Endothelial cell of umbilical vein (primary cell): ENCODE measurements around the gene F2RL1. TPM values are rescaled to one million over a fixed set of nuclear protein-coding genes. Genes with fewer than 3 reads are reported as not detected.
A peak's percentile ranks its signal among the peaks of the same experiment; 100 is the strongest.
"Not testable (repeated sequence)": the region's sequence is repeated elsewhere in the genome, so short reads cannot be mapped to it uniquely, and the experiment has no call there.

ENCODE experiments used
- BruUV-seq: library from RNA; stranded (reverse); fragments of 400-500 nt; replicated peaks from 2 replicates; lab custom pipeline; 2021; lab: Mats Ljungman, UMichigan
- CTCF ChIA-PET: fragments of 300-600, 350-600 bp; sonication (Branson Sonifier 250); formaldehyde crosslinking; loops from one replicate; lab custom pipeline; 2021; ENCODE audit warnings: antibody characterized with exemption, inconsistent platforms; lab: Charles Lee
- POLR2A ChIA-PET: fragments of 300-600, 350-600 bp; sonication (Branson Sonifier 250); formaldehyde crosslinking; loops from one replicate; lab custom pipeline; 2021; ENCODE audit warnings: antibody characterized with exemption, inconsistent platforms; lab: Charles Lee
- DNase-seq: peaks from one replicate; pipeline ENCODE4 v3.0.0-alpha.2; 2011; ENCODE audit warnings: low read depth, low spot score
- FAIRE-seq: peaks from 2 replicates; lab custom pipeline; 2011; peaks lifted over from hg19 to GRCh38; lab: Jason Lieb, UNC
- H2AFZ ChIP-seq: 2 replicates; pipeline ENCODE4 v1.6.0; 2012; ENCODE audit warnings: low read depth, low read length, control low read depth, inconsistent platforms
- H3K27ac ChIP-seq: 2 replicates; pipeline ENCODE4 v1.5.1; 2011; ENCODE audit warnings: low read depth, mild to moderate bottlenecking, control low read depth, low read length, moderate library complexity; ENCODE audit not compliant: insufficient read depth
- H3K27me3 ChIP-seq, 2 experiments: 2 replicates each; pipeline versions ENCODE4 v1.6.0 to v1.6.1; 2011; ENCODE audit warnings: low read length in 2 of 2, mixed read lengths in 1 of 2; ENCODE audit not compliant: control insufficient read depth in 2 of 2, insufficient read depth in 2 of 2
- H3K36me3 ChIP-seq, 2 experiments: 2 replicates in 1 of 2; 3 replicates in 1 of 2; pipeline ENCODE4 v1.5.1; 2011; ENCODE audit warnings: low read length in 2 of 2, mild to moderate bottlenecking in 1 of 2, moderate library complexity in 1 of 2; ENCODE audit not compliant: control insufficient read depth in 2 of 2, insufficient read depth in 2 of 2; ENCODE audit errors: extremely low read depth in 1 of 2
- H3K4me1 ChIP-seq: 3 replicates; pipeline ENCODE4 v1.5.1; 2011; ENCODE audit warnings: mild to moderate bottlenecking, low read length; ENCODE audit not compliant: control insufficient read depth, insufficient read depth; ENCODE audit errors: extremely low read depth
- H3K4me2 ChIP-seq: 2 replicates; pipeline ENCODE4 v1.6.1; 2011; ENCODE audit warnings: low read length, control low read depth, mixed read lengths; ENCODE audit not compliant: insufficient read depth
- H3K4me3 ChIP-seq, 3 experiments: fragments of 200-600 bp in 1 of 3; sonication (generic), shearing (Covaris generic) in 1 of 3; replicated peaks in 1 of 3; 2 replicates each; pipeline ENCODE4 v1.5.1; 2011 to 2016; ENCODE audit warnings: control low read depth in 3 of 3, low read length in 3 of 3, mild to moderate bottlenecking in 2 of 3, inconsistent platforms in 1 of 3, low read depth in 1 of 3, moderate library complexity in 1 of 3; ENCODE audit not compliant: insufficient read depth in 1 of 3
- H3K79me2 ChIP-seq: 2 replicates; pipeline ENCODE4 v1.6.0; 2012; ENCODE audit warnings: low read length, inconsistent platforms; ENCODE audit not compliant: control insufficient read depth, insufficient read depth
- H3K9ac ChIP-seq: replicated peaks from 2 replicates; pipeline ENCODE3; 2011; ENCODE audit warnings: low read length, control low read depth; ENCODE audit not compliant: insufficient read depth; ENCODE audit errors: extremely low read depth
- H3K9me1 ChIP-seq: replicated peaks from 3 replicates; pipeline ENCODE4 v1.6.0; 2011; ENCODE audit warnings: mild to moderate bottlenecking, low read length; ENCODE audit not compliant: control insufficient read depth, insufficient read depth; ENCODE audit errors: extremely low read depth
- H3K9me3 ChIP-seq: replicated peaks from 2 replicates; pipeline ENCODE4 v1.5.1; 2012; ENCODE audit warnings: low read length, inconsistent platforms; ENCODE audit not compliant: control insufficient read depth, insufficient read depth
- H4K20me1 ChIP-seq: replicated peaks from 2 replicates; pipeline ENCODE3; 2011; ENCODE audit warnings: mild to moderate bottlenecking, low read length; ENCODE audit not compliant: control insufficient read depth, insufficient read depth; ENCODE audit errors: extremely low read depth
- EZH2 ChIP-seq: IDR thresholded peaks from 2 replicates; pipeline ENCODE4 v1.6.1; 2012; ENCODE audit warnings: borderline replicate concordance, low read depth, mild to moderate bottlenecking, moderate library complexity, low read length, inconsistent platforms; ENCODE audit not compliant: severe bottlenecking
- FOS ChIP-seq: IDR thresholded peaks from 2 replicates; pipeline ENCODE4 v1.6.1; 2011; ENCODE audit warnings: mild to moderate bottlenecking, low read length, moderate library complexity, borderline replicate concordance; ENCODE audit not compliant: insufficient read depth
- GATA2 ChIP-seq: IDR thresholded peaks from 2 replicates; pipeline ENCODE4 v1.7.0; 2011; ENCODE audit warnings: low read depth, mild to moderate bottlenecking, moderate library complexity, mixed read lengths, low read length; ENCODE audit not compliant: insufficient read length, insufficient read depth
- JUN ChIP-seq: IDR thresholded peaks from 2 replicates; pipeline ENCODE4 v1.6.1; 2011; ENCODE audit warnings: borderline replicate concordance, low read depth; ENCODE audit not compliant: insufficient read length, insufficient read depth
- MYC ChIP-seq: IDR thresholded peaks from one replicate; pipeline ENCODE4 v1.6.1; 2011; ENCODE audit warnings: mild to moderate bottlenecking, low read depth, low read length
- POLR2A ChIP-seq: IDR thresholded peaks from 2 replicates; pipeline ENCODE4 v1.6.1; 2012; ENCODE audit warnings: low read depth, mild to moderate bottlenecking, control low read depth, low read length
- POLR2AphosphoS5 ChIP-seq: IDR thresholded peaks from 2 replicates; pipeline ENCODE4 v1.6.1; 2012; ENCODE audit warnings: low read depth, mild to moderate bottlenecking, control low read depth, low read length, moderate library complexity; ENCODE audit not compliant: insufficient read depth
- dilution Hi-C: fragments of 300-500 bp; cut with MboI; formaldehyde crosslinking; loops from one replicate; pipeline ENCODE4 v1.15.0; 2019; ENCODE audit warnings: low sequenced_read_pairs; ENCODE audit not compliant: extremely low pct_ligation_motif_present
- intact Hi-C: fragments of 100-400 bp; cut with micrococcal nuclease; formaldehyde crosslinking; loops from one replicate; pipeline ENCODE4 v1.10.0; 2022
- polyA plus RNA-seq, 4 experiments: library from polyadenylated mRNA; depleted of rRNA in 3 of 4; stranded (reverse) in 3 of 4; unstranded in 1 of 4; fragments of >200 nt; gene quantifications; 2 replicates each; pipeline versions ENCODE4 v1.2.1 to v1.2.3, GENCODE V29; 2011 to 2012; ENCODE audit warnings: missing spikeins in 1 of 4
- total RNA-seq: library from RNA; stranded (reverse); gene quantifications from 2 replicates; pipeline ENCODE4 v1.2.3, GENCODE V29; 2021
- TF ChIP-seq, protein P1 (sequence below): IDR thresholded peaks from 2 replicates; pipeline ENCODE4 v1.6.1; 2011; ENCODE audit not compliant: insufficient read depth, insufficient read length
- TF ChIP-seq, protein P2 (sequence below), 2 donors: IDR thresholded peaks; 1 replicate in 1 of 2; 2 replicates in 1 of 2; pipeline ENCODE4 v1.5.1; 2011; ENCODE audit warnings: low read length in 2 of 2, mild to moderate bottlenecking in 2 of 2, moderate library complexity in 2 of 2, control low read depth in 1 of 2, inconsistent platforms in 1 of 2, low read depth in 1 of 2; ENCODE audit not compliant: insufficient read depth in 1 of 2; ENCODE audit errors: extremely low read depth in 1 of 2

The F2RL1 gene
- total and polyA plus RNA-seq, 2 donors (not counting 3 experiments of a cell fraction or from before 2014, with no cell fraction given): 21.8 to 21.9 TPM

DNA sequence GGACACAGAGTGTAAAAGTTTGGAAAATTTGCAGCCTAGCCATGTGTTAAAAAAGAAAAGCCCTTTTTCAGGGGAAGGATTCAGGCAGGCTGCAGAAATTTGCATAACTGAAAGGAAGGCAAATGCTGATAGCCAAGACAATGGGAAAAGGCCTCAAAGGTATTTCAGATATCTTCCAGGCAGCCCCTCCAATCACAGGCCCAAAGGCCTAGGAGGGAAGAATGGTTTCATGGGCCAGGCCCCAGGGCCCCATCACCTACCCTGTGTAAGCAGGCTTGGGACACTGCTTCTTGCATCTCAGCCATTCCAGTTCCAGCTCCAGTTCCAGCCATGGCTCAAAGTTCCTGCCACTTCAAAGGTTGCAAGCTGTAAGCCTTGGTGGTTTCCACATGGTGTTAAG, 35.8 kb downstream of the F2RL1 start:
- no peak overlapping the region for H3K4me2 ChIP-seq
- H2AFZ ChIP-seq: no peak overlapping the region
- H3K27me3 ChIP-seq: no peaks in the 10 kb centered on the region
- H3K79me2 ChIP-seq: no peaks in the 10 kb centered on the region
- dilution Hi-C loops: no loop called here
- no peak for DNase-seq
- TF ChIP-seq POLR2A (no peak), EZH2 (no peak), POLR2AphosphoS5 (no peak), MYC (no peak), GATA2 (no peak), FOS (no peak), JUN (no peak)
- TF ChIP-seq, protein P1, sequence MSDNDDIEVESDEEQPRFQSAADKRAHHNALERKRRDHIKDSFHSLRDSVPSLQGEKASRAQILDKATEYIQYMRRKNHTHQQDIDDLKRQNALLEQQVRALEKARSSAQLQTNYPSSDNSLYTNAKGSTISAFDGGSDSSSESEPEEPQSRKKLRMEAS: no peak
- TF ChIP-seq, protein P2, sequence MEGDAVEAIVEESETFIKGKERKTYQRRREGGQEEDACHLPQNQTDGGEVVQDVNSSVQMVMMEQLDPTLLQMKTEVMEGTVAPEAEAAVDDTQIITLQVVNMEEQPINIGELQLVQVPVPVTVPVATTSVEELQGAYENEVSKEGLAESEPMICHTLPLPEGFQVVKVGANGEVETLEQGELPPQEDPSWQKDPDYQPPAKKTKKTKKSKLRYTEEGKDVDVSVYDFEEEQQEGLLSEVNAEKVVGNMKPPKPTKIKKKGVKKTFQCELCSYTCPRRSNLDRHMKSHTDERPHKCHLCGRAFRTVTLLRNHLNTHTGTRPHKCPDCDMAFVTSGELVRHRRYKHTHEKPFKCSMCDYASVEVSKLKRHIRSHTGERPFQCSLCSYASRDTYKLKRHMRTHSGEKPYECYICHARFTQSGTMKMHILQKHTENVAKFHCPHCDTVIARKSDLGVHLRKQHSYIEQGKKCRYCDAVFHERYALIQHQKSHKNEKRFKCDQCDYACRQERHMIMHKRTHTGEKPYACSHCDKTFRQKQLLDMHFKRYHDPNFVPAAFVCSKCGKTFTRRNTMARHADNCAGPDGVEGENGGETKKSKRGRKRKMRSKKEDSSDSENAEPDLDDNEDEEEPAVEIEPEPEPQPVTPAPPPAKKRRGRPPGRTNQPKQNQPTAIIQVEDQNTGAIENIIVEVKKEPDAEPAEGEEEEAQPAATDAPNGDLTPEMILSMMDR (IDR thresholded peaks at IDR 0.05; ENCODE audit: extremely low read depth in 1 of 2, insufficient read depth in 1 of 2, low read depth in 1 of 2, low read length in 2 of 2): no peak
- H3K36me3 ChIP-seq: no peaks in the 10 kb centered on the region
- H3K9me3 ChIP-seq: no peaks in the 10 kb centered on the region
- H3K4me3 ChIP-seq: no peak overlapping the region
- ChIA-PET POLR2A (no interaction called here), CTCF (no interaction called here)
- H3K27ac ChIP-seq: no peak overlapping the region
- intact Hi-C loops: loop anchor here (5.0 kb wide), 1 partner anchor 82 kb away; no protein-coding TSS in a partner anchor
- no TSS peak for BruUV-seq
- no peak overlapping the region for H3K9ac ChIP-seq
- H3K4me1 ChIP-seq: peaks cover 5% of the 10 kb centered on the region
- no peaks in the 10 kb centered on the region for H3K9me1 ChIP-seq
- no peaks in the 10 kb centered on the region for H4K20me1 ChIP-seq
- FAIRE-seq: no peak

DNA sequence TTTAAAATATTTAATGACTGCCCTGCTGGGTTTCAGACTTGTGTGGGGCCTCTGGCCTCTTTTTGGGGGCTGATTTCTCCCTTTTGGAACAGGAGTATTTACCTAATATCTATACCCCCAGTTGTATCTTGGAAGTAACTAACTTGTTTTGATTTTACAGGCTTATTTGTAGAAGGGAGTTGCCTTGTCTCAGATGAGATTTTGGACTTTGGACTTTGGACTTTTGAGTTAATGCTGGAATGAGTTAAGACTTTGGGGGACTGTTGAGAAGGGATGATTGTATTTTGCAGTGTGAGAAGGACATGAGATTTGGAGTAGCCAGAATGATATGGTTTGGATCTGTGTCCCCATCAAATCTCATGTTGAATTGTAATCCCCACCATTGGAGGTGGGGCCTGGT, 36.7 kb downstream of the F2RL1 start:
- FAIRE-seq, H3K4me3 ChIP-seq, H3K36me3 ChIP-seq, POLR2A ChIA-PET, H3K9me1 ChIP-seq, H3K4me2 ChIP-seq, H3K9ac ChIP-seq, H3K27me3 ChIP-seq, CTCF ChIA-PET, H3K79me2 ChIP-seq, H4K20me1 ChIP-seq, H3K27ac ChIP-seq, BruUV-seq, DNase-seq, dilution Hi-C loops, H3K4me1 ChIP-seq, H3K9me3 ChIP-seq: not testable (repeated sequence)
- H2AFZ ChIP-seq: peak overlapping the region; percentile 74
- intact Hi-C loops: loop anchor here (5.0 kb wide), 1 partner anchor 83 kb away; no protein-coding TSS in a partner anchor
